Trophoblast cell (in vitro differentiated cells and primary cell): ENCODE measurements around the gene NOS3.

Source experiments
- DNase-seq, 2 donors: peaks; one replicate each; pipeline ENCODE4 v3.0.0-alpha.2; 2016
- H2AFZ ChIP-seq: 2 replicates; pipeline ENCODE4 v1.6.1; 2013; ENCODE audit warnings: low read length, moderate library complexity, mild to moderate bottlenecking; ENCODE audit not compliant: insufficient read depth, poor library complexity
- H2AK5ac ChIP-seq: 2 replicates; pipeline ENCODE4 v1.6.1; 2013; ENCODE audit warnings: mild to moderate bottlenecking, low read length
- H2BK120ac ChIP-seq: 2 replicates; pipeline ENCODE4 v1.6.1; 2013; ENCODE audit warnings: low read length, mild to moderate bottlenecking, moderate library complexity; ENCODE audit not compliant: insufficient read depth, poor library complexity
- H2BK12ac ChIP-seq: 2 replicates; pipeline ENCODE4 v1.6.1; 2013; ENCODE audit warnings: mild to moderate bottlenecking, low read length, moderate library complexity
- H2BK5ac ChIP-seq: 2 replicates; pipeline ENCODE4 v1.6.1; 2013; ENCODE audit warnings: low read length, low read depth, moderate library complexity, mild to moderate bottlenecking; ENCODE audit not compliant: poor library complexity
- H3K14ac ChIP-seq: 2 replicates; pipeline ENCODE4 v1.6.1; 2013; ENCODE audit warnings: mild to moderate bottlenecking, low read length
- H3K18ac ChIP-seq: 2 replicates; pipeline ENCODE4 v1.6.1; 2013; ENCODE audit warnings: mild to moderate bottlenecking, low read length
- H3K23ac ChIP-seq: 2 replicates; pipeline ENCODE4 v1.6.1; 2013; ENCODE audit warnings: low read length
- H3K27ac ChIP-seq: 2 replicates; pipeline ENCODE4 v1.5.1; 2013; ENCODE audit warnings: low read depth, mild to moderate bottlenecking, inconsistent platforms, low read length, moderate library complexity
- H3K27me3 ChIP-seq: 2 replicates; pipeline ENCODE4 v1.6.1; 2013; ENCODE audit warnings: inconsistent platforms, mild to moderate bottlenecking, low read length, moderate library complexity; ENCODE audit not compliant: insufficient read depth
- H3K36me3 ChIP-seq, 2 experiments: 1 replicate in 1 of 2; 2 replicates in 1 of 2; pipeline ENCODE4 v1.6.1; 2013; ENCODE audit warnings: low read length in 2 of 2, mild to moderate bottlenecking in 2 of 2, moderate library complexity in 1 of 2; ENCODE audit not compliant: insufficient read depth in 2 of 2, control insufficient read depth in 1 of 2
- H3K4ac ChIP-seq: 2 replicates; pipeline ENCODE4 v1.6.1; 2013; ENCODE audit warnings: low read depth, mild to moderate bottlenecking, low read length, moderate library complexity
- H3K4me1 ChIP-seq, 2 experiments: 1 replicate in 1 of 2; 2 replicates in 1 of 2; pipeline ENCODE4 v1.6.1; 2013; ENCODE audit warnings: low read length in 2 of 2, mild to moderate bottlenecking in 2 of 2, moderate library complexity in 1 of 2; ENCODE audit not compliant: insufficient read depth in 2 of 2, control insufficient read depth in 1 of 2
- H3K4me2 ChIP-seq: 2 replicates; pipeline ENCODE4 v1.6.1; 2013; ENCODE audit warnings: inconsistent platforms, mild to moderate bottlenecking, low read length, moderate library complexity
- H3K4me3 ChIP-seq: 2 replicates; pipeline ENCODE4 v1.5.1; 2013; ENCODE audit warnings: mild to moderate bottlenecking, low read depth, low read length, inconsistent platforms
- H3K79me1 ChIP-seq: one replicate; pipeline ENCODE4 v1.6.1; 2013; ENCODE audit warnings: low read length
- H3K79me2 ChIP-seq: 2 replicates; pipeline ENCODE4 v1.6.1; 2013; ENCODE audit warnings: low read length, mild to moderate bottlenecking; ENCODE audit not compliant: control insufficient read depth, insufficient read depth, poor library complexity
- H3K9ac ChIP-seq: 2 replicates; pipeline ENCODE4 v1.6.1; 2013; ENCODE audit warnings: mild to moderate bottlenecking, low read length
- H3K9me3 ChIP-seq: 2 replicates; pipeline ENCODE4 v1.6.1; 2013; ENCODE audit warnings: low read depth, mild to moderate bottlenecking, control low read depth, inconsistent platforms, low read length; ENCODE audit not compliant: insufficient read depth
- H4K12ac ChIP-seq: 2 replicates; pipeline ENCODE4 v1.6.1; 2013; ENCODE audit warnings: low read depth, mild to moderate bottlenecking, low read length, moderate library complexity
- H4K8ac ChIP-seq: 2 replicates; pipeline ENCODE4 v1.6.1; 2013; ENCODE audit warnings: low read depth, mild to moderate bottlenecking, low read length, moderate library complexity
- H4K91ac ChIP-seq: one replicate; pipeline ENCODE4 v1.6.1; 2013; ENCODE audit warnings: low read depth, mild to moderate bottlenecking, low read length, moderate library complexity
- WGBS: extraction: QIAGEN DNeasy Blood & Tissue Kit; methylation state at CpG from one replicate; pipeline ENCODE4 v1.1.7; 2013; ENCODE audit warnings: missing lambda C conversion rate; ENCODE audit not compliant: insufficient read length, insufficient coverage; ENCODE audit errors: extremely low coverage; 5-methylcytosine and 5-hydroxymethylcytosine counted together

Gene NOS3

DNA sequence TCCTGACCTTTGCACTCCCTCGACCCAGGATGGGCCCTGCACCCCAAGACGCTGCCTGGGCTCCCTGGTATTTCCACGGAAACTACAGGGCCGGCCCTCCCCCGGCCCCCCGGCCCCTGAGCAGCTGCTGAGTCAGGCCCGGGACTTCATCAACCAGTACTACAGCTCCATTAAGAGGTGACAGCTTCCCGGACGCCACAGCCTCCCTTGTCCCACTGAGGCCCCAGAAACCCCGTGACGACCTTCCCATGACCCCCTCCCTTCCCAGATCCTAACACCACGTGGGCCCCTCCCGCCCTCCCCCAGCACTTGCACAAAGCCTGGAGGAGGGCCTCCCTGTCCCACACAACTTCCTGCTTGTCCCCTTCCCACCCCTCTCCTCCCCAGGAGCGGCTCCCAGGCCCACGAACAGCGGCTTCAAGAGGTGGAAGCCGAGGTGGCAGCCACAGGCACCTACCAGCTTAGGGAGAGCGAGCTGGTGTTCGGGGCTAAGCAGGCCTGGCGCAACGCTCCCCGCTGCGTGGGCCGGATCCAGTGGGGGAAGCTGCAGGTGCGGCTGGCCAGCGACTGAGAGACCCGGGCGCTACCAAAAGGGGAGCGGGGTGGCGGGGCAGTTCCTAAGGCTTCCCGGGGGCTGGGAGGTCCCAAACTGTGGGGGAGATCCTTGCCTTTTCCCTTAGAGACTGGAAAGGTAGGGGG lies 5.7 kb downstream of the NOS3 start:
- H3K9me3 ChIP-seq = peaks cover 5% of the 10 kb centered on the region
- H4K12ac ChIP-seq = no peak overlapping the region
- no peaks in the 10 kb centered on the region for H3K4me1 ChIP-seq
- H3K36me3 ChIP-seq = no peaks in the 10 kb centered on the region
- no peak overlapping the region for H2BK120ac ChIP-seq
- H3K27ac ChIP-seq = no peak overlapping the region
- H3K18ac ChIP-seq = no peak overlapping the region
- H3K4ac ChIP-seq = no peak overlapping the region
- H3K79me1 ChIP-seq = no peaks in the 10 kb centered on the region
- H2BK5ac ChIP-seq = no peak overlapping the region
- H3K79me2 ChIP-seq = no peaks in the 10 kb centered on the region
- H3K4me2 ChIP-seq = no peak overlapping the region
- no CpG with 5 or more reads among the region's 31 CpGs for WGBS
- H2AFZ ChIP-seq = no peak overlapping the region
- DNase-seq = no peak
- no peak overlapping the region for H3K23ac ChIP-seq
- no peak overlapping the region for H3K4me3 ChIP-seq
- no peak overlapping the region for H4K8ac ChIP-seq
- no peaks in the 10 kb centered on the region for H3K27me3 ChIP-seq
- no peak overlapping the region for H3K9ac ChIP-seq
- H2BK12ac ChIP-seq = no peak overlapping the region
- H4K91ac ChIP-seq = no peak overlapping the region
- H2AK5ac ChIP-seq = no peak overlapping the region
- no peak overlapping the region for H3K14ac ChIP-seq

DNA sequence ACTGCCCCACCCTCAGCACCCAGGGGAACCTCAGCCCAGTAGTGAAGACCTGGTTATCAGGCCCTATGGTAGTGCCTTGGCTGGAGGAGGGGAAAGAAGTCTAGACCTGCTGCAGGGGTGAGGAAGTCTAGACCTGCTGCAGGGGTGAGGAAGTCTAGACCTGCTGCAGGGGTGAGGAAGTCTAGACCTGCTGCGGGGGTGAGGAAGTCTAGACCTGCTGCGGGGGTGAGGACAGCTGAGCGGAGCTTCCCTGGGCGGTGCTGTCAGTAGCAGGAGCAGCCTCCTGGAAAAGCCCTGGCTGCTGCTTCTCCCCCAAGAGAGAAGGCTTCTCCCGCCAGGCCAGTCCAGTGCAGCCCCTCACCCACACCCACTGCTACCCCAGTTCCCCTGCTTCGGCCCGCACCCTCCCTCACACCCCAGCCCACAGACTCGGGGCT lies 6.3 kb downstream of the NOS3 start:
- Histone ChIP-seq H3K4me3 (no peak overlapping the region), H2AK5ac (no peak overlapping the region), H3K27me3 (no peaks in the 10 kb centered on the region), H4K91ac (no peak overlapping the region), H3K4ac (no peak overlapping the region), H3K4me1 (no peaks in the 10 kb centered on the region), H3K4me2 (no peak overlapping the region), H2AFZ (no peak overlapping the region), H4K8ac (no peak overlapping the region), H3K79me1 (no peaks in the 10 kb centered on the region), H3K23ac (no peak overlapping the region), H3K36me3 (no peaks in the 10 kb centered on the region), H4K12ac (no peak overlapping the region), H3K9ac (no peak overlapping the region), H3K14ac (no peak overlapping the region), H3K79me2 (no peaks in the 10 kb centered on the region), H3K9me3 (peaks cover 4% of the 10 kb centered on the region), H2BK120ac (no peak overlapping the region), H2BK12ac (no peak overlapping the region), H2BK5ac (no peak overlapping the region), H3K27ac (no peak overlapping the region), H3K18ac (no peak overlapping the region)
- WGBS = no CpG with 5 or more reads among the region's 8 CpGs
- no peak for DNase-seq

- no CpG with 5 or more reads among the region's 5 CpGs for WGBS
- H3K23ac ChIP-seq = no peak overlapping the region
- no peak overlapping the region for H4K8ac ChIP-seq
- no peak overlapping the region for H2AK5ac ChIP-seq
- no peak overlapping the region for H3K9ac ChIP-seq
- DNase-seq = no peak
- peaks cover 0 to 2% of the 10 kb centered on the region in 2 experiments for H3K4me1 ChIP-seq
- no peak overlapping the region for H2BK12ac ChIP-seq
- H2BK120ac ChIP-seq = no peak overlapping the region
- no peak overlapping the region for H2AFZ ChIP-seq
- no peak overlapping the region for H3K4me3 ChIP-seq
- no peak overlapping the region for H3K4me2 ChIP-seq
- H3K79me1 ChIP-seq = no peaks in the 10 kb centered on the region
- no peak overlapping the region for H3K4ac ChIP-seq
- H3K14ac ChIP-seq = no peak overlapping the region
- no peak overlapping the region for H2BK5ac ChIP-seq
- no peak overlapping the region for H4K91ac ChIP-seq
- no peaks in the 10 kb centered on the region for H3K27me3 ChIP-seq
- H3K27ac ChIP-seq = no peak overlapping the region
- no peaks in the 10 kb centered on the region for H3K36me3 ChIP-seq
- H3K18ac ChIP-seq = no peak overlapping the region
- H3K79me2 ChIP-seq = no peaks in the 10 kb centered on the region
- peaks cover 4% of the 10 kb centered on the region for H3K9me3 ChIP-seq
- H4K12ac ChIP-seq = no peak overlapping the region
Measured at GRCh38 chr7:150997817-150998216, 7.0 kb downstream of the NOS3 start.

DNA sequence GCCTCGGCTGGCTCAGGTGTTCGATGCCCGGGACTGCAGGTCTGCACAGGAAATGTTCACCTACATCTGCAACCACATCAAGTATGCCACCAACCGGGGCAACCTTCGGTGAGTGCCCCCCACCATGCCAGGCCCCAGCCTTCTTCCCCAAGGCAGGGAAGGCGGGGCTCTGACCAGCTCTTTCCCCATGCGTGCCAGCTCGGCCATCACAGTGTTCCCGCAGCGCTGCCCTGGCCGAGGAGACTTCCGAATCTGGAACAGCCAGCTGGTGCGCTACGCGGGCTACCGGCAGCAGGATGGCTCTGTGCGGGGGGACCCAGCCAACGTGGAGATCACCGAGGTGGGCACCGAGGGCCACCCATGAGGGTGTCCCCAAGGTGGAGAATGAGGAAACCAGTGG lies 7.5 kb downstream of the NOS3 start:
- Histone ChIP-seq H2BK12ac (no peak overlapping the region), H2AK5ac (no peak overlapping the region), H4K12ac (no peak overlapping the region), H2BK120ac (no peak overlapping the region), H3K27ac (no peak overlapping the region), H2BK5ac (no peak overlapping the region), H3K79me1 (no peaks in the 10 kb centered on the region), H3K18ac (no peak overlapping the region), H3K4me3 (no peak overlapping the region), H3K9ac (no peak overlapping the region), H4K91ac (no peak overlapping the region), H3K79me2 (no peaks in the 10 kb centered on the region), H3K9me3 (peaks cover 4% of the 10 kb centered on the region), H3K27me3 (no peaks in the 10 kb centered on the region), H3K23ac (no peak overlapping the region), H3K36me3 (no peaks in the 10 kb centered on the region), H3K4me1 (peaks cover 0 to 2% of the 10 kb centered on the region in 2 experiments), H3K4ac (no peak overlapping the region), H2AFZ (no peak overlapping the region), H3K14ac (no peak overlapping the region), H3K4me2 (no peak overlapping the region), H4K8ac (no peak overlapping the region)
- DNase-seq = no peak
- WGBS = no CpG with 5 or more reads among the region's 20 CpGs
